Measurements from ENCODE around the gene PLAC8. TPM values are rescaled to one million over a fixed set of nuclear protein-coding genes. Genes with fewer than 3 reads are reported as not detected.

The PLAC8 gene
- total RNA-seq, 2 experiments from 2014 or later, result not detected

DNA sequence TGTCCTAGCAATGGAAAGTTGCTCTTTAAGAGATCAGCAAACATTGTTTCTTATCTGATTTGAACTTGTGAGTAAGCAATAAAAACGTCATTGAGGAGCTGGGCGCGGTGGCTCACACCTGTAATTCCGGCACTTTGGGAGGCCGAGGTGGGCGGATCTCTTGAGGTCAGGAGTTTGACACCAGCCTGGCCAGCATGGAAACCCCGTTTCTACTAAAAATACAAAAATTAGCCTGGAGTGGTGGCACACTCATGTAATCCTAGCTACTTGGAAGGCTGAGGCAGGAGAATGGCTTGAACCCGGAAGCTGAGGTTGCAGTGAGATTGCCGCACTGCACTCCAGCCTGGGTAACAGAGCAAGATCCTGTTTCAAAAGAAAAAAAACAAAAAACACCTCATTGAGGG lies 11.2 kb upstream of the PLAC8 start:
- Histone ChIP-seq H3K79me2 (ENCODE audit: insufficient read depth, low read depth, low read length) (no peaks in the 10 kb centered on the region), H3K4me3 (ENCODE audit: low read depth, low read length, poor library complexity, severe bottlenecking) (no peak overlapping the region), H4K20me1 (ENCODE audit: insufficient read depth, low read length) (no peaks in the 10 kb centered on the region), H3K9me3 (ENCODE audit: low read length) (no peaks in the 10 kb centered on the region), H3K4me1 (ENCODE audit: insufficient read depth, low read length, poor library complexity, severe bottlenecking) (no peaks in the 10 kb centered on the region), H3K27ac (ENCODE audit: low read depth, low read length, poor library complexity, severe bottlenecking) (no peak overlapping the region), H3K9me2 (ENCODE audit: insufficient read depth, low read length) (no peaks in the 10 kb centered on the region), H2AFZ (ENCODE audit: low read length) (no peak overlapping the region), H3K4me2 (ENCODE audit: low read length) (no peak overlapping the region), H3K36me3 (ENCODE audit: insufficient read depth, low read length) (no peaks in the 10 kb centered on the region)
- BruUV-seq (replicated peaks), result no TSS peak
- no peak for TF ChIP-seq EZH2phosphoT487 (IDR thresholded peaks at IDR 0.05; ENCODE audit: borderline replicate concordance, low read depth, low read length)
- TF ChIP-seq, protein P1, sequence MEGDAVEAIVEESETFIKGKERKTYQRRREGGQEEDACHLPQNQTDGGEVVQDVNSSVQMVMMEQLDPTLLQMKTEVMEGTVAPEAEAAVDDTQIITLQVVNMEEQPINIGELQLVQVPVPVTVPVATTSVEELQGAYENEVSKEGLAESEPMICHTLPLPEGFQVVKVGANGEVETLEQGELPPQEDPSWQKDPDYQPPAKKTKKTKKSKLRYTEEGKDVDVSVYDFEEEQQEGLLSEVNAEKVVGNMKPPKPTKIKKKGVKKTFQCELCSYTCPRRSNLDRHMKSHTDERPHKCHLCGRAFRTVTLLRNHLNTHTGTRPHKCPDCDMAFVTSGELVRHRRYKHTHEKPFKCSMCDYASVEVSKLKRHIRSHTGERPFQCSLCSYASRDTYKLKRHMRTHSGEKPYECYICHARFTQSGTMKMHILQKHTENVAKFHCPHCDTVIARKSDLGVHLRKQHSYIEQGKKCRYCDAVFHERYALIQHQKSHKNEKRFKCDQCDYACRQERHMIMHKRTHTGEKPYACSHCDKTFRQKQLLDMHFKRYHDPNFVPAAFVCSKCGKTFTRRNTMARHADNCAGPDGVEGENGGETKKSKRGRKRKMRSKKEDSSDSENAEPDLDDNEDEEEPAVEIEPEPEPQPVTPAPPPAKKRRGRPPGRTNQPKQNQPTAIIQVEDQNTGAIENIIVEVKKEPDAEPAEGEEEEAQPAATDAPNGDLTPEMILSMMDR (conservative IDR thresholded peaks at IDR 0.05; ENCODE audit: low read length), result no peak
- POLR2A ChIA-PET, result interaction anchor here (0.5 to 1.1 kb wide), 8 partner anchors 12 to 577 kb away, joined by 3 to 7 read pairs (median 4); no protein-coding TSS in a partner anchor
- intact Hi-C loops (cut with micrococcal nuclease; ENCODE audit: unreplicated experiment), result no loop called here
- CTCF ChIA-PET (ENCODE audit: unreplicated experiment), result no interaction called here
- DNase-seq (ENCODE audit: low spot score), result no peak

DNA sequence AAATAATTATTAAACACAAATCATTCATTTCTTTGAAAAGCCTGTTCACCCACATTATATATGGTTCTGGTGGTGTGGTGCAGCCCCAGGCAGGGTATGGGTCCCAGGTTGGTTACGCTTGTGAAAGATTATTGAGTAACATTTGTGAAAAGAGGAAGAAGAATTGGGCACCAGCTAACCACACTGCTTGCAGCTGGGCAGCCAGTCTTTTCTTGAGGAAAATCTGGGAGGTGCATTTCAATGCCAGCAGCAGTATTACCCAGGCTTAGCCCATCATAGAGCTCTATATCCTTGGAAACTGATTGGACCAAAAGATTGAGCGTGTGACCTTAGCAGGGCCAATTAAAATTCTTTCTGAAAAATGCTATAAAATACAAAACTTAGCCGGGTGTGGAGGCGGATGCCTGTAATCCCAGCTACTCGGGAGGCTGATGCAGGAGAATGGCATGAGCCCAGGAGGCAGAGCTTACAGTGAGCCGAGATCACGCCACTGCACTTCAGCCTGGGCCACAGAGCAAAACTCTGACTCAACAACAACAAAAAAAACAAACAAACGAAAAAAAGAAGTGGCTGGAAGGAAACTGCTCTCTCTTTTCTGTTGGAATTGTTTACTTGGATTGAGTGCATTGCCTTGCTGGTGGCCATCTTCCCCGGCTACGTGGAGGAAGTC lies 9.7 kb upstream of the PLAC8 start:
- H3K4me2 ChIP-seq (ENCODE audit: low read length), result no peak overlapping the region
- TF ChIP-seq EZH2phosphoT487 (IDR thresholded peaks at IDR 0.05; ENCODE audit: borderline replicate concordance, low read depth, low read length), result no peak
- TF ChIP-seq, protein P1 (conservative IDR thresholded peaks at IDR 0.05; ENCODE audit: low read length), result no peak
- no peak for DNase-seq (ENCODE audit: low spot score)
- no peak overlapping the region for H3K4me3 ChIP-seq (ENCODE audit: low read depth, low read length, poor library complexity, severe bottlenecking)
- POLR2A ChIA-PET, result interaction anchor here (0.5 to 2.1 kb wide), 5 partner anchors 9 to 715 kb away, joined by 3 to 6 read pairs (median 4); partner anchors contain the start of gene PLAC8
- no peaks in the 10 kb centered on the region for H3K36me3 ChIP-seq (ENCODE audit: insufficient read depth, low read length)
- H3K27ac ChIP-seq (ENCODE audit: low read depth, low read length, poor library complexity, severe bottlenecking), result no peak overlapping the region
- intact Hi-C loops (cut with micrococcal nuclease; ENCODE audit: unreplicated experiment), result no loop called here
- H3K9me3 ChIP-seq (ENCODE audit: low read length), result no peaks in the 10 kb centered on the region
- H3K9me2 ChIP-seq (ENCODE audit: insufficient read depth, low read length), result no peaks in the 10 kb centered on the region
- no peaks in the 10 kb centered on the region for H3K4me1 ChIP-seq (ENCODE audit: insufficient read depth, low read length, poor library complexity, severe bottlenecking)
- BruUV-seq (replicated peaks), result no TSS peak
- H2AFZ ChIP-seq (ENCODE audit: low read length), result no peak overlapping the region
- no peaks in the 10 kb centered on the region for H4K20me1 ChIP-seq (ENCODE audit: insufficient read depth, low read length)
- CTCF ChIA-PET (ENCODE audit: unreplicated experiment), result interaction anchor here (1.3 kb wide), 1 partner anchor 14 kb away, joined by 4 read pairs; no protein-coding TSS in a partner anchor
- H3K79me2 ChIP-seq (ENCODE audit: insufficient read depth, low read depth, low read length), result no peaks in the 10 kb centered on the region

DNA sequence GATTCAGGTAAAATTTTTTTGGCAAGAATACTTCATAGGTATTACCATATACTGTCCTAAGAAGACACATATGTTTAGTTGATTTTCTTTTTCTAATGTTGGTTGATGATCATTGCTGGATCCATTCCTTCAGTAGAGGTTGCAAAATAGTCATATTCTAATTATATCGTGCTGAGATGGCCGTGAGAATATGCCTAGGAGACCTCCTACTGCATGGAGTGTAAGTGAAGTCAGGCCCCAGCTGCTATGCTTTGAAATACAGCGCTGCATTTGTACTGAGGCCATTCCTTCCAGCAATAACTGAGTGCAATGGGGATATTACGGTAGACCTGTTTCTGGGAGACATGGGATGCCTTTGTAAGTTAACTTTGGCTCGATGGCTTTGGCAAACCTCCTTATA lies 6.7 kb upstream of the PLAC8 start:
- H3K4me3 ChIP-seq (ENCODE audit: low read depth, low read length, poor library complexity, severe bottlenecking), result no peak overlapping the region
- DNase-seq (ENCODE audit: low spot score), result no peak
- no peaks in the 10 kb centered on the region for H3K36me3 ChIP-seq (ENCODE audit: insufficient read depth, low read length)
- intact Hi-C loops (cut with micrococcal nuclease; ENCODE audit: unreplicated experiment), result no loop called here
- H3K9me3 ChIP-seq (ENCODE audit: low read length), result no peaks in the 10 kb centered on the region
- no TSS peak for BruUV-seq (replicated peaks)
- no peaks in the 10 kb centered on the region for H3K79me2 ChIP-seq (ENCODE audit: insufficient read depth, low read depth, low read length)
- no peaks in the 10 kb centered on the region for H3K4me1 ChIP-seq (ENCODE audit: insufficient read depth, low read length, poor library complexity, severe bottlenecking)
- no peaks in the 10 kb centered on the region for H4K20me1 ChIP-seq (ENCODE audit: insufficient read depth, low read length)
- POLR2A ChIA-PET, result interaction anchor here (0.6 kb wide), 1 partner anchor 274 kb away, joined by 4 read pairs; no protein-coding TSS in a partner anchor
- no peaks in the 10 kb centered on the region for H3K9me2 ChIP-seq (ENCODE audit: insufficient read depth, low read length)
- H3K4me2 ChIP-seq (ENCODE audit: low read length), result no peak overlapping the region
- TF ChIP-seq EZH2phosphoT487 (IDR thresholded peaks at IDR 0.05; ENCODE audit: borderline replicate concordance, low read depth, low read length), result no peak
- TF ChIP-seq, protein P1 (conservative IDR thresholded peaks at IDR 0.05; ENCODE audit: low read length), result no peak
- H3K27ac ChIP-seq (ENCODE audit: low read depth, low read length, poor library complexity, severe bottlenecking), result no peak overlapping the region
- CTCF ChIA-PET (ENCODE audit: unreplicated experiment), result no interaction called here
- no peak overlapping the region for H2AFZ ChIP-seq (ENCODE audit: low read length)

Data from OCI-LY7 (cell line).